C4-2B (cell line): ENCODE data around the gene AMOT.

Experiments
- H3K27ac ChIP-seq: fragments of 450-650 bp; 2 replicates; pipeline ENCODE4 v1.5.1; 2017
- ZFX ChIP-seq: fragments of 450-650 bp; IDR thresholded peaks from 2 replicates; pipeline ENCODE4 v1.6.1; 2017
- TF ChIP-seq, protein P1 (sequence below): fragments of 450-650 bp; conservative IDR thresholded peaks from 2 replicates; pipeline ENCODE4 v1.5.1; 2017; ENCODE audit warnings: mild to moderate bottlenecking

The AMOT gene

DNA sequence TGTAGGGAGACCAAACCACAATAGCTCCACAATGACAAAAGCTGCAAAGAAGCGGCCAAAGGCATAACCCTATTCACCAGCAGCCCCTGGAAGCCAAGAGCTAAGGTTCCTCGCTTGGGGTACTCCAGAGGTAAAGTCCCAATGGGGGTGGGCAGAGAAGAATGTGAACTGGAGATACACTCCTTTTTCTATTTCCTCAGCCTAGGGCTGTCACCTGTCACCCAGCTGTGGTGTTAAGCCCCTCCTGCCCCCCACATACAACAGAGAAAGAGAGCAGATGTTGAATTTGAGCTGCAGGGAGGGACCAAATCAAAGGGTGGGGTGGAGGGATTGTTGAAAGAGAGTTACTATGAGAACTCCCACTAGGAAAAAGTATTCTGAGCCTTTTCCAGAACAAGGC is 26.1 kb downstream of the AMOT start:
- TF ChIP-seq, protein P1, sequence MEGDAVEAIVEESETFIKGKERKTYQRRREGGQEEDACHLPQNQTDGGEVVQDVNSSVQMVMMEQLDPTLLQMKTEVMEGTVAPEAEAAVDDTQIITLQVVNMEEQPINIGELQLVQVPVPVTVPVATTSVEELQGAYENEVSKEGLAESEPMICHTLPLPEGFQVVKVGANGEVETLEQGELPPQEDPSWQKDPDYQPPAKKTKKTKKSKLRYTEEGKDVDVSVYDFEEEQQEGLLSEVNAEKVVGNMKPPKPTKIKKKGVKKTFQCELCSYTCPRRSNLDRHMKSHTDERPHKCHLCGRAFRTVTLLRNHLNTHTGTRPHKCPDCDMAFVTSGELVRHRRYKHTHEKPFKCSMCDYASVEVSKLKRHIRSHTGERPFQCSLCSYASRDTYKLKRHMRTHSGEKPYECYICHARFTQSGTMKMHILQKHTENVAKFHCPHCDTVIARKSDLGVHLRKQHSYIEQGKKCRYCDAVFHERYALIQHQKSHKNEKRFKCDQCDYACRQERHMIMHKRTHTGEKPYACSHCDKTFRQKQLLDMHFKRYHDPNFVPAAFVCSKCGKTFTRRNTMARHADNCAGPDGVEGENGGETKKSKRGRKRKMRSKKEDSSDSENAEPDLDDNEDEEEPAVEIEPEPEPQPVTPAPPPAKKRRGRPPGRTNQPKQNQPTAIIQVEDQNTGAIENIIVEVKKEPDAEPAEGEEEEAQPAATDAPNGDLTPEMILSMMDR = no peak
- TF ChIP-seq ZFX = no peak
- H3K27ac ChIP-seq = no peak overlapping the region

DNA sequence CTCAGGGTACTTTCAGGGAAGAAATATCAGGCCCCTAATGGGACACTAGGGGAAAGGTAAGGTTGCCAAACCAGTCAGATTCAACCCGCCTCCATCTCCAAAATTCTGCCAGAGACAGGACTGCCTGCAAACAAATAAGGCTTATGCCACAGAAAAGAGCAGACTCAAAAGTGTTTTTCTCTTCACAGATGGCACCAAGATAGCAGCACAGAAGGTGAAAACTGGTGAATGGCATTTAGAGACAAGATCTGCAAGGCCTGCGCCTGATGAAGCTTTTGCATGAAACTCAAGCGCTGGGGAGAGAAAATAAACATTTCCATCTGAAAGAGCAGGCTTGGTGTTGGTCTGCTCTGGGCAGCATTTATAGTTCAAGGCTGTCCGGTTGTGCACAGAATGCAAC is 27.9 kb downstream of the AMOT start:
- no peak overlapping the region for H3K27ac ChIP-seq
- TF ChIP-seq ZFX = no peak
- TF ChIP-seq, protein P1 = no peak

DNA sequence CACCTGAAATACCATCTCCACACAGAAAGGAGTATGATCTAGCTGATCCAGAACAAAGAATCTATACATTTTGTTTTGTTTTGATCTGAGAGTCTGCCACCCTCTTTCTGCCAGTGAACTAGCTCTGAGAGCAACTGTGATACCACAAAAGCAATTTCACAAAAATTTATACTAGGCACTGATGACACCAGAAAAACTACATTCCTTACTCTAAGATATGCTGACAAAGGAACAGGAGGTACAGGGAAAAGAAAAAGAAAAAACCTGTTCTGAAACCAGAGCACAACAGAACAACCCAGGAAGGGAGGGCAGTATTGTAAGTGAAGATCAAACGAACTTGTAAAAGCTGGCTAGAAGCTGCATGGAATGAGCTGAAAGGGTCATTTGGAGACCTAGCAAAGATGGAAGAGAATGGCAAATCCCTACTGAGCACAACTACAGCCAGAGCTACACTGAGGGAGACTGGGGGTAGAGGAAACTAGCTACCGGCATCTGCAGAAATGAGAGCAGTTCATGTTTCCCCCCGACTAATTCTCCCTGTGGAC is 31.9 kb downstream of the AMOT start:
- TF ChIP-seq, protein P1 = no peak
- no peak for TF ChIP-seq ZFX
- no peak overlapping the region for H3K27ac ChIP-seq

DNA sequence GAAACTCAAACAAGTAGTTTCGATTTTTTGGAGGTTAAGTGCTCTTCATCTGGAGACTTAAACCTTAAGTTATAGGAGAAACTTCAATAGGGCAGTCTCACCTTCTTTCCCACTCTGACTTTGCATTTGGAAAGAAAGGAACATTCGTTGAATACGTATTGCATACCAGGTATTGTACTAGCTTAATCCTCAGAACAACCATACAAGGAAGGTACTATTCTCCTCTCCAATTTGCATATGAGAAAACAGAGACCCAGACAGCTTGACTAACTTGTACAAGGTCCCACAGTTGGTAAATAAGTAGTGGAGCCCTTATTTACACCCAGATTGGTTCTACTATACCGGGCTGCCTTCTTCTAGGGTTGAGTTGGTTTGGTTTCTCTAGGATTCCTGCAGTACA is 32.6 kb downstream of the AMOT start:
- H3K27ac ChIP-seq = no peak overlapping the region
- TF ChIP-seq, protein P1 = no peak
- no peak for TF ChIP-seq ZFX

DNA sequence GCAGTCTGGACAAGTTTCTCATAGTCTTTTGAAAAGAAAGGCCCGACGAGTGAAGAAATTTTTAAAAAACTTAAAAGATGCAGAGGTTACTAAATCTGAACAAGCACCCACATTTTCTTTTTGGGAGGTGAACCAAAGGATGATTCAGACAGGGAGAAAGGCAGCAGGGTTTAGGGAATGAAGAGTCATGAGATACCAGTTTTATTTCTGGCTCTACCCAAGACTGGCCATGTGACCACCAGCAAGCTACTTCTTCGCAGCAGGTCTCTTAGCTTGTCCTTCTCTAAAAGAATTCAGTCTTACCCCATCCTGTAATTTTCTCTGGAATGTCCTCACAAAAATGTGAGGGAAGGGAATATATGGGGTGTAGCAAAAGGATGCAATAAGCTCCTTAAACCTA is 37.6 kb downstream of the AMOT start:
- TF ChIP-seq ZFX = no peak
- TF ChIP-seq, protein P1 = no peak
- no peak overlapping the region for H3K27ac ChIP-seq

DNA sequence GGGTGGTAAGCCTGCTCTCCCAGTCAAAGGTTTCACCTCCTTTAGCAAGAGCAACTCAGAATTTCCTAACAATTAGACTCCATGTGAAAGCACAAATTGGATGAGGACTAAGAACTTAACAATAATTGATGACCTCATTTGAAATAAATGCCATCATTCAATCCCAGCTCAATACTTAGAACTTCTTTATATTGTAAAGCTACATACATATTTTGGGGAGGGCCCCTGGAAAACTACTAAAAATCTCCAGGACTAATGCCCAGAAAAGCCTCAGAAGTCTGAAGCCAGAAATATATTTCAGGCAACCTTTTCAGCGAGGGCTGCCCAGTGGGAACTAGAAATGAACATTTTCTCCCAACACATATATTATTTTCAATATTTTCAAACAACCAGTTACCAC is 38.1 kb downstream of the AMOT start:
- TF ChIP-seq, protein P1 = no peak
- no peak for TF ChIP-seq ZFX
- H3K27ac ChIP-seq = no peak overlapping the region

DNA sequence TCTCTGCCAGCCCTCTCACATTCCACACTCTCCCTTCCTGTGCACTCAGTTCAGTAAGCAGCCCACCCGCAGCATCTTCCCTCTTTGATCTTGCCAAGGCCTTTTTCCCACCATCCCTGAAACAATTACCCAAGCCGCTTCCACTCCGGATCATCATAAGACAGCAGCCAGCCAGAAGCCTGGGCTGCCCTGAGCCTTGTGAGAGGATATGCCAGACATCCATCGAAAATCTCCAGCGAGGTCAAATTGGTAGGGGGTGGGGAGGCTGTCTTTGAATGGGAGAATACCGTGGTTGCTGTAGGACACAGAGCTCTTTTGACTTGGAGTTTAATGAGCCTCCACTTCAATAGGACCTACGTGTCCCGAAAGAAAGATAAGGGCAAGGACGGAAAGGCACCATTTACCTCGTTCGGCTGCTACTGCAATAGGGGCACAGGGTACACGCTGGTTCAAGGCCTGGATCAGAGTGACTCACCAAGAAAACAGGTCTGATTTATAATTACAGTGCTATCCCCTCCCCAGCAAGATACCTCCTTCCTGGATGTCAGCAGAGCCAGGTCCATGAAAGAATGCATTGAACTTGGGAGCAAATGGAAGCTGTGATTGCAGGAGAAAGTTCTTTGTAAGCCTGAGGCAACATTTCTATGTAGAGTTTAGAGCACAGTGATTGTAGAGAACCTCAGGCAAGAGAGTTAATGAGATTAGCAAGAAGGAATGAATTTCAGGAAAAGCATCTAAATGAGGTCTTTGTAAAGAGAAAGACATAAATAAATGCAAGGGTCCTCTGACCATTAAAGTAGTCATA is 39.5 kb downstream of the AMOT start:
- no peak for TF ChIP-seq ZFX
- TF ChIP-seq, protein P1 = no peak
- H3K27ac ChIP-seq = no peak overlapping the region
